Testis (tissue), 2 donors: ENCODE results near the gene DDX43.

Experiments
- POLR2A ChIP-seq: fragments of 450-650 bp; IDR thresholded peaks from one replicate; pipeline ENCODE4 v1.6.1; 2017; ENCODE audit warnings: antibody characterized with exemption, mild to moderate bottlenecking, moderate library complexity
- TF ChIP-seq, protein P1 (sequence below), 3 experiments: fragments of 450-650 bp in 2 of 3; fragments of 200-600 bp in 1 of 3; sonication (generic) in 1 of 3; IDR thresholded peaks; one replicate each; pipeline ENCODE4 v1.5.1; 2016 to 2019; ENCODE audit warnings: antibody characterized with exemption in 3 of 3, mild to moderate bottlenecking in 2 of 3, moderate library complexity in 1 of 3

DNA sequence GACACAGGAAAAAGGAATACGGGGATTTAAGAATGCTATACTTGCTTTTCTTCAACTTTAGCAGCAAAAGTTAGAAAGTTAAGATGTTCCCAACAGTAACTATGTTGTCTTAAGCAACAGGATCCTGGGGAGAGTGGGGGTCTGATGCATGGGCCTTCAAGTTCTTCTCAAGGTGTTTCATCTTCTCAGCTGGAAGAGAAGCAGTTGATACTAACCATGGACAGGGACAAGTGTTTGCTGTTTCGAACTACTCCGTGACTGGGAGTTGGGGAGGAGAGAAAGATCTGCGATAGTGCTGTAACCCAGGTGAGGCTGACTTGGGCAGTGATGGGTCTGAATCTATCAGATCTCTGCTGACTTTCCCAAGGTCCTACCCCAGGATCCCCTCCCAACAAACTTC is 26.0 kb upstream of the DDX43 start:
- TF ChIP-seq, protein P1, sequence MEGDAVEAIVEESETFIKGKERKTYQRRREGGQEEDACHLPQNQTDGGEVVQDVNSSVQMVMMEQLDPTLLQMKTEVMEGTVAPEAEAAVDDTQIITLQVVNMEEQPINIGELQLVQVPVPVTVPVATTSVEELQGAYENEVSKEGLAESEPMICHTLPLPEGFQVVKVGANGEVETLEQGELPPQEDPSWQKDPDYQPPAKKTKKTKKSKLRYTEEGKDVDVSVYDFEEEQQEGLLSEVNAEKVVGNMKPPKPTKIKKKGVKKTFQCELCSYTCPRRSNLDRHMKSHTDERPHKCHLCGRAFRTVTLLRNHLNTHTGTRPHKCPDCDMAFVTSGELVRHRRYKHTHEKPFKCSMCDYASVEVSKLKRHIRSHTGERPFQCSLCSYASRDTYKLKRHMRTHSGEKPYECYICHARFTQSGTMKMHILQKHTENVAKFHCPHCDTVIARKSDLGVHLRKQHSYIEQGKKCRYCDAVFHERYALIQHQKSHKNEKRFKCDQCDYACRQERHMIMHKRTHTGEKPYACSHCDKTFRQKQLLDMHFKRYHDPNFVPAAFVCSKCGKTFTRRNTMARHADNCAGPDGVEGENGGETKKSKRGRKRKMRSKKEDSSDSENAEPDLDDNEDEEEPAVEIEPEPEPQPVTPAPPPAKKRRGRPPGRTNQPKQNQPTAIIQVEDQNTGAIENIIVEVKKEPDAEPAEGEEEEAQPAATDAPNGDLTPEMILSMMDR (IDR thresholded peaks at IDR 0.05): no peak
- no peak for TF ChIP-seq POLR2A
